HCT116 (cell line): ENCODE data around the gene CRAT. TPM values are rescaled to one million over a fixed set of nuclear protein-coding genes. Genes with fewer than 3 reads are reported as not detected.

ENCODE experiments used
- ATAC-seq: fragments of 200-7000 bp; cut with Tn5 transposase; 2 replicates; pipeline ENCODE4 v1.9.1; 2020; ENCODE audit warnings: mild to moderate bottlenecking, moderate library complexity
- BruUV-seq: library from RNA; stranded (reverse); fragments of 400-500 nt; replicated peaks from 2 replicates; lab custom pipeline; 2021; lab: Mats Ljungman, UMichigan
- CTCF ChIA-PET: fragments of 300-600 bp; sonication (Branson Sonifier 250); formaldehyde crosslinking; loops from one replicate; lab custom pipeline; 2021; ENCODE audit warnings: antibody characterized with exemption; lab: Charles Lee
- POLR2A ChIA-PET: fragments of 300-600, 350-600 bp; sonication (Branson Sonifier 250); formaldehyde crosslinking; loops from one replicate; lab custom pipeline; 2021; ENCODE audit warnings: antibody characterized with exemption; lab: Charles Lee
- RAD21 ChIA-PET, 2 experiments: fragments of 300-600 bp; sonication (Branson Sonifier 250); formaldehyde crosslinking; loops; one replicate each; lab custom pipeline; 2023; ENCODE audit warnings: low total read pairs in 2 of 2; ENCODE audit not compliant: uncharacterized antibody in 2 of 2, unreplicated experiment in 2 of 2, low non-redundant PET in 1 of 2; lab: Charles Lee
- DNase-seq: peaks from one replicate; pipeline ENCODE4 v3.0.0-alpha.2; 2010; ENCODE audit warnings: low read depth, low spot score
- H2AFZ ChIP-seq: fragments of 200-600 bp; shearing (Covaris generic), sonication (generic); 2 replicates; pipeline ENCODE4 v1.6.1; 2017; ENCODE audit warnings: low read depth, mixed run types, mixed read lengths, antibody characterized with exemption, low read length; ENCODE audit not compliant: poor library complexity, severe bottlenecking
- H3K27ac ChIP-seq: 2 replicates; pipeline ENCODE4 v1.5.1; 2012; ENCODE audit warnings: low read depth, low read length
- H3K27me3 ChIP-seq: fragments of 200-600 bp; sonication (generic); 2 replicates; pipeline ENCODE4 v1.6.1; 2016; ENCODE audit warnings: mixed run types, low read length, mixed read lengths; ENCODE audit not compliant: insufficient read depth
- H3K36me3 ChIP-seq, 2 experiments: fragments of 200-500 bp in 1 of 2; fragments of 200-600 bp in 1 of 2; sonication (Bioruptor generic) in 1 of 2; sonication (generic) in 1 of 2; 2 replicates each; pipeline versions ENCODE4 v1.5.1 to v1.6.1; 2014 to 2016; ENCODE audit warnings: low read length in 2 of 2, inconsistent platforms in 1 of 2, mixed read lengths in 1 of 2, mixed run types in 1 of 2; ENCODE audit not compliant: insufficient read depth in 2 of 2, control insufficient read depth in 1 of 2
- H3K4me1 ChIP-seq, 2 experiments: fragments of 200-600 bp in 1 of 2; sonication (generic) in 1 of 2; 2 replicates each; pipeline versions ENCODE4 v1.5.1 to v1.6.1; 2012 to 2017; ENCODE audit warnings: low read length in 2 of 2, inconsistent platforms in 1 of 2, mild to moderate bottlenecking in 1 of 2, mixed read lengths in 1 of 2, mixed run types in 1 of 2, moderate library complexity in 1 of 2; ENCODE audit not compliant: insufficient read depth in 2 of 2, control insufficient read depth in 1 of 2
- H3K4me2 ChIP-seq: fragments of 200-600 bp; sonication (generic); 2 replicates; pipeline ENCODE4 v1.6.1; 2017; ENCODE audit warnings: mixed run types, low read length, mixed read lengths
- H3K4me3 ChIP-seq, 2 experiments: fragments of 200-600 bp in 1 of 2; sonication (generic) in 1 of 2; replicated peaks in 1 of 2; 2 replicates each; pipeline ENCODE4 v1.5.1; 2011 to 2016; ENCODE audit warnings: low read length in 2 of 2, control low read depth in 1 of 2, low read depth in 1 of 2, mild to moderate bottlenecking in 1 of 2, mixed read lengths in 1 of 2, mixed run types in 1 of 2
- H3K79me2 ChIP-seq: fragments of 200-600 bp; sonication (generic); 2 replicates; pipeline ENCODE4 v1.6.1; 2017; ENCODE audit warnings: mild to moderate bottlenecking, mixed run types, low read length, moderate library complexity, mixed read lengths; ENCODE audit not compliant: insufficient read depth
- H3K9ac ChIP-seq: fragments of 200-600 bp; sonication (generic); 2 replicates; pipeline ENCODE4 v1.6.1; 2016; ENCODE audit warnings: low read length, mixed read lengths
- H3K9me2 ChIP-seq: fragments of 200-600 bp; sonication (generic), shearing (Covaris generic); 2 replicates; pipeline ENCODE4 v1.6.1; 2017; ENCODE audit warnings: mixed run types, mild to moderate bottlenecking, moderate library complexity; ENCODE audit not compliant: insufficient read depth
- H3K9me3 ChIP-seq, 2 experiments: fragments of 200-500 bp in 1 of 2; fragments of 200-600 bp in 1 of 2; sonication (Bioruptor generic) in 1 of 2; sonication (generic) in 1 of 2; 2 replicates each; pipeline ENCODE4 v1.6.1; 2014 to 2017; ENCODE audit warnings: low read length in 2 of 2, mixed read lengths in 2 of 2, inconsistent platforms in 1 of 2, low read depth in 1 of 2, mild to moderate bottlenecking in 1 of 2, mixed run types in 1 of 2, moderate library complexity in 1 of 2; ENCODE audit not compliant: control insufficient read depth in 1 of 2, insufficient read depth in 1 of 2
- H4K20me1 ChIP-seq: fragments of 200-600 bp; sonication (generic), shearing (Covaris generic); 2 replicates; pipeline ENCODE4 v1.6.1; 2017; ENCODE audit warnings: mixed run types, mild to moderate bottlenecking, moderate library complexity; ENCODE audit not compliant: insufficient read depth
- ATF3 ChIP-seq: IDR thresholded peaks from 2 replicates; pipeline ENCODE4 v1.6.1; 2012
- CBX3 ChIP-seq: IDR thresholded peaks from 2 replicates; pipeline ENCODE4 v1.6.1; 2012; ENCODE audit warnings: low read depth
- CEBPB ChIP-seq: IDR thresholded peaks from 2 replicates; pipeline ENCODE4 v1.6.1; 2012; ENCODE audit warnings: low read depth
- CTCF ChIP-seq, 3 experiments: fragments of 200-600 bp in 1 of 3; sonication (generic) in 1 of 3; IDR thresholded peaks in 2 of 3; conservative IDR thresholded peaks in 1 of 3; 2 replicates each; pipeline ENCODE4 v1.5.1; 2012 to 2017; ENCODE audit warnings: low read depth in 2 of 3, low read length in 2 of 3, antibody characterized with exemption in 1 of 3, borderline replicate concordance in 1 of 3, control low read depth in 1 of 3, mild to moderate bottlenecking in 1 of 3, mixed read lengths in 1 of 3, mixed run types in 1 of 3, moderate library complexity in 1 of 3; ENCODE audit not compliant: insufficient read depth in 1 of 3
- EGR1 ChIP-seq: IDR thresholded peaks from 2 replicates; pipeline ENCODE4 v1.6.1; 2012; ENCODE audit warnings: low read depth
- EZH2phosphoT487 ChIP-seq: fragments of 200-600 bp; IDR thresholded peaks from 2 replicates; pipeline ENCODE4 v1.6.1; 2018; ENCODE audit warnings: antibody characterized with exemption, borderline replicate concordance
- FOSL1 ChIP-seq: IDR thresholded peaks from 2 replicates; pipeline ENCODE4 v1.6.1; 2012; ENCODE audit warnings: low read depth
- JUND ChIP-seq: IDR thresholded peaks from 2 replicates; pipeline ENCODE4 v1.6.1; 2012
- MAX ChIP-seq: IDR thresholded peaks from 2 replicates; pipeline ENCODE4 v1.6.1; 2012
- SP1 ChIP-seq: IDR thresholded peaks from 2 replicates; pipeline ENCODE4 v1.6.1; 2012; ENCODE audit warnings: low read depth
- TCF7L2 ChIP-seq: IDR thresholded peaks from 2 replicates; pipeline ENCODE4 v1.7.0; 2011; ENCODE audit warnings: borderline replicate concordance, inconsistent platforms; ENCODE audit not compliant: insufficient read depth, insufficient read length; ENCODE audit errors: extremely low read depth
- ZBTB33 ChIP-seq: IDR thresholded peaks from 2 replicates; pipeline ENCODE4 v1.6.1; 2011; ENCODE audit warnings: mild to moderate bottlenecking, low read length, moderate library complexity; ENCODE audit not compliant: insufficient replicate concordance; ENCODE audit errors: extremely low read depth
- ZFX ChIP-seq: fragments of 450-650 bp; IDR thresholded peaks from 2 replicates; pipeline ENCODE4 v1.6.1; 2017
- ZNF274 ChIP-seq: fragments of 200-500 bp; sonication (Bioruptor generic); IDR thresholded peaks from 2 replicates; pipeline ENCODE4 v1.6.1; 2014; ENCODE audit warnings: mild to moderate bottlenecking, low read depth, low read length, inconsistent platforms
- intact Hi-C: fragments of 100-400 bp; cut with micrococcal nuclease; formaldehyde crosslinking; loops from 2 replicates; pipeline ENCODE4 v1.10.0; 2022
- total RNA-seq: library from RNA; stranded (reverse); gene quantifications from one replicate; pipeline ENCODE4 v1.2.1, GENCODE V29; 2021; ENCODE audit not compliant: unreplicated experiment

The CRAT gene
- total RNA-seq, 1 experiment from 2014 or later = 29.0 TPM

GRCh38 chr9:129150672-129151211 lies 40.1 kb upstream of the CRAT start:
- peaks cover 9 to 18% of the 10 kb centered on the region in 2 experiments; a peak in 2 of 4 replicates for H3K36me3 ChIP-seq
- intact Hi-C loops = no loop called here
- H3K9me3 ChIP-seq = no peaks in the 10 kb centered on the region
- RAD21 ChIA-PET = no interaction called here
- H3K9ac ChIP-seq = no peak overlapping the region
- H3K27me3 ChIP-seq = no peaks in the 10 kb centered on the region
- H3K4me3 ChIP-seq = no peak overlapping the region
- DNase-seq (no peak), ATAC-seq (no peak)
- TF ChIP-seq SP1 (no peak), FOSL1 (no peak), MAX (no peak), CEBPB (no peak), EZH2phosphoT487 (no peak)
- CTCF ChIA-PET = no interaction called here
- BruUV-seq = no TSS peak
- H3K27ac ChIP-seq = no peak overlapping the region
- POLR2A ChIA-PET = interaction anchor here (1.8 kb wide), 1 partner anchor 8 kb away, joined by 7 read pairs; no protein-coding TSS in a partner anchor
- no peak overlapping the region for H2AFZ ChIP-seq
- H3K79me2 ChIP-seq = peaks cover 2% of the 10 kb centered on the region; the same call in 1 of the 2 replicates
- H3K4me2 ChIP-seq = no peak overlapping the region
- no peaks in the 10 kb centered on the region for H4K20me1 ChIP-seq
- no peaks in the 10 kb centered on the region for H3K9me2 ChIP-seq
- peaks cover 0 to 7% of the 10 kb centered on the region in 2 experiments; a peak in 3 of 4 replicates for H3K4me1 ChIP-seq

GRCh38 chr9:129150122-129150521 lies 39.5 kb upstream of the CRAT start:
- POLR2A ChIA-PET = no interaction called here
- no TSS peak for BruUV-seq
- H3K9ac ChIP-seq = no peak overlapping the region
- no peak overlapping the region for H3K27ac ChIP-seq
- RAD21 ChIA-PET = no interaction called here
- intact Hi-C loops = no loop called here
- peaks cover 8% of the 10 kb centered on the region; the same call in 1 of the 2 replicates for H3K79me2 ChIP-seq
- peaks cover 12 to 13% of the 10 kb centered on the region in 2 experiments; a peak in 2 of 4 replicates for H3K36me3 ChIP-seq
- H3K9me3 ChIP-seq = no peaks in the 10 kb centered on the region
- peaks cover 3 to 13% of the 10 kb centered on the region in 2 experiments; a peak in 3 of 4 replicates for H3K4me1 ChIP-seq
- H3K27me3 ChIP-seq = no peaks in the 10 kb centered on the region
- H3K4me3 ChIP-seq = no peak overlapping the region
- H3K4me2 ChIP-seq = no peak overlapping the region
- TF ChIP-seq JUND = no peak
- no peak for TF ChIP-seq EGR1
- TF ChIP-seq ZBTB33 = no peak
- no peak for TF ChIP-seq ATF3
- no peak for TF ChIP-seq EZH2phosphoT487
- TF ChIP-seq TCF7L2 = no peak
- no peak for TF ChIP-seq CBX3
- TF ChIP-seq CTCF (IDR thresholded peaks at IDR 0.05 in 2 of 3, conservative IDR thresholded peaks at IDR 0.05 in 1 of 3; ENCODE audit: borderline replicate concordance in 1 of 3, insufficient read depth in 1 of 3, low read depth in 2 of 3, low read length in 2 of 3) = no peak
- TF ChIP-seq SP1 = no peak
- TF ChIP-seq ZNF274 = no peak
- TF ChIP-seq ZFX = no peak
- no peak for TF ChIP-seq FOSL1
- no peak overlapping the region for H2AFZ ChIP-seq
- H3K9me2 ChIP-seq = no peaks in the 10 kb centered on the region
- no peaks in the 10 kb centered on the region for H4K20me1 ChIP-seq
- DNase-seq = no peak
- CTCF ChIA-PET = no interaction called here
- no peak for ATAC-seq
